LNCAP (cell line): ENCODE data around the gene FAM169A.

Experiments used
- TF ChIP-seq, protein P1 (sequence below): fragments of 450-650 bp; IDR thresholded peaks from 2 replicates; pipeline ENCODE4 v1.5.1; 2017; ENCODE audit warnings: mild to moderate bottlenecking

Gene FAM169A

DNA sequence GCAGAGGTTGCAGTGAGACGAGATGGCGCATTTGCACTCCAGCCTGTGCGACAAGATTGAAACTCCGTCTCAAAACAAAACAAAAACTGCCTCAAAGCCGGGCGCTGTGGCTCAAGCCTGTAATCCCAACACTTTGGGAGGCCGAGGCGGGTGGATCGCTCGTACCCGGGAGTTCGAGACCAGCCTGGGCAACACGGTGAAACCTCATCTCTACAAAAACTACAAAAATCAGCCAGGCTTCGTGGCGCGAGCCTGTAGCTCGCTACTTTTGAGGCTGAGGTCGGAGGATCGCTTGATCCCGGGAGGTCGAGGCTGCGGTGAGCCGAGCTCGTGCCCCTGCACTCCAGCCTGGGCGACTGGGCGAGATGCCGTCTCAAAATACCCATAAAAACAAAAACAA, 100.3 kb downstream of the FAM169A start:
- TF ChIP-seq, protein P1, sequence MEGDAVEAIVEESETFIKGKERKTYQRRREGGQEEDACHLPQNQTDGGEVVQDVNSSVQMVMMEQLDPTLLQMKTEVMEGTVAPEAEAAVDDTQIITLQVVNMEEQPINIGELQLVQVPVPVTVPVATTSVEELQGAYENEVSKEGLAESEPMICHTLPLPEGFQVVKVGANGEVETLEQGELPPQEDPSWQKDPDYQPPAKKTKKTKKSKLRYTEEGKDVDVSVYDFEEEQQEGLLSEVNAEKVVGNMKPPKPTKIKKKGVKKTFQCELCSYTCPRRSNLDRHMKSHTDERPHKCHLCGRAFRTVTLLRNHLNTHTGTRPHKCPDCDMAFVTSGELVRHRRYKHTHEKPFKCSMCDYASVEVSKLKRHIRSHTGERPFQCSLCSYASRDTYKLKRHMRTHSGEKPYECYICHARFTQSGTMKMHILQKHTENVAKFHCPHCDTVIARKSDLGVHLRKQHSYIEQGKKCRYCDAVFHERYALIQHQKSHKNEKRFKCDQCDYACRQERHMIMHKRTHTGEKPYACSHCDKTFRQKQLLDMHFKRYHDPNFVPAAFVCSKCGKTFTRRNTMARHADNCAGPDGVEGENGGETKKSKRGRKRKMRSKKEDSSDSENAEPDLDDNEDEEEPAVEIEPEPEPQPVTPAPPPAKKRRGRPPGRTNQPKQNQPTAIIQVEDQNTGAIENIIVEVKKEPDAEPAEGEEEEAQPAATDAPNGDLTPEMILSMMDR = no peak

DNA sequence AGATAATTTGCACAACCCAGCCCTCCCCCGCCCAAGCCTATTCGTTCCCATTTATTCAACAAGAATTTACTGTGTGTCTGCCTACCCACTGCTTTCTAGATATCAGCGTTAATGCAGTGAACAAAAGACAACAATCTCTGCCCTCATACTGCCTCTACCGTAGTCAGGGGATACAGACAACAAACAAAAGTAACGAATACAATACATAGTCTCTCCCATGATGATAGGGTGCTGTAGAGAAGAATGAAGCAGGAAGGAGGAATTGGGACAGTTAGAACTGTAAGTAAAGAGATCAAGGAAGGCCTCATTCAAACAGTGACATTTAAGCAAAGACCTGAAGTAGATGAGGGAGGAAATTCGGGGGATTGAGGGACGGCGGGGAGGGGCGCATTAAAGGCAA, 101.0 kb downstream of the FAM169A start:
- TF ChIP-seq, protein P1 = no peak

DNA sequence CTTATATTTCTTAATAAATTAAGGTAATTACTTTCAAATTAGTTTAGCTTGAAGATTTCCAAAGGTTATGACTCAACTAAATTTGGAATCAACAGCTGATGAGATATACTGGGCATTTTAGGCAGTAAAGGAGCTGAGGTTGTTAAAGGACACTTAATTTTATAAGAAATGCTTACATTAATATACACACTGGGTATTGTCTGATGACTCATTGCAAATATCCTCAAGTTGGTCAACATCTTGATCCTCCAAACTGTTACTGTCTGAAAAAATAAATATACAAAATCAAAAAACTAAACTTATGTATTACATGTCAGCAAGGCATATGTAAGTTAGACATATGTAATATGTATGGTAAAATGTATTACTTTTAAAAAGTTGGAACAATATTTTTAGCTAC, 102.7 kb downstream of the FAM169A start:
- TF ChIP-seq, protein P1 = no peak

DNA sequence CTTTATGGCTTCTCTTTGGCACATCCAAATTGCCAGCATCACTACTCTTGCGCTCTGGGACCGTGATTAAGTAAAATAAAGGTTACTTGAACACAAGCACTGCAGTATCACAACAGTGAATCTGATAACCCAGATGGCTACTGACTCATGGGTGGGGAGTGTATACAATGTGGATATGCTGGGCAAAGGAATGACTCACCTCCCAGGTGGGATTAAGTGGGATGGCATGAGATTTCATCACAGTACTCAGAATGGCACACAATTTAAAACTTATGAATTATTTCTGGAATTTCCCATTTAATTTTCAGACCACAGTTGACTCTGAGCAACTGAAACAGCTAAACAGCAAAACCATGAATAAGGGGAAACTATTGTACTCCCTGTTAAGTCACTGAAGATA, 103.6 kb downstream of the FAM169A start:
- TF ChIP-seq, protein P1 = no peak

DNA sequence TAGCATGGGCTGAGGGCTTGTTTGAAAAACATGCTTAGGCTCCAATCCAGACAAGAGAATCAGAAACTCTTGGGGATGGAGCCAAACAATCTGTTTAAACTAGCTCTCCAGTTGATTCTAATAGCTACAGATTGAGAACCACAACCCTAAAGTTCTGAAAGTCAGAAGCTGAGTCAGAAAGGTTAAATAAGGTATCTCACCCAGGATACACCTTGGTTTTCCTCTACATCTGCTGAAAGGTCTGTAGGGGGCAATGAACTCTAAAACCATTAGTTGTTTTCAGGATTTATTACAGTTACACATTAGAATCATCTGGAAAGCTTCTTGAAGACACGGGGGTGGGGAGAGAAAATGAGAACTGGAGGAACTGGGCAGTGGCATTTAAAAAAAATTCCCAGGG, 104.9 kb downstream of the FAM169A start:
- TF ChIP-seq, protein P1 = no peak

DNA sequence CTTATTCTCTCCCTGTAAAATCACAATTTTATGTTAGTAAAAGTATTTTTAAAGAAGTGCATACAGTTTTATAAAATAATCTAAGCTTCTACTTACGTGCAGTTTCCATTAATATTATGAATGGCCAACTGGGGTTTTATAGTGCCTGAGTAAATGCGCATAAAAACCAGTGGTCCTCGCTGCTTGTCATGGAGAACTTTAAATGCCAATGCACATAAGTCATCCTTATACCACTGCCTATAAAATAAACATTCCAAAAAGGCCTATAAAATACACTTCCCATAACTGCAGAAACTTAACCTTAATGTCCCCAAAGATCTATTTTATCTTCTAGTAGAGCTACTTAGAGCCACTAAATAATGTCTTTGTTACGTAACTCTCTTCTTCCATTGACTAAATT, 127.8 kb downstream of the FAM169A start:
- TF ChIP-seq, protein P1 = no peak

DNA sequence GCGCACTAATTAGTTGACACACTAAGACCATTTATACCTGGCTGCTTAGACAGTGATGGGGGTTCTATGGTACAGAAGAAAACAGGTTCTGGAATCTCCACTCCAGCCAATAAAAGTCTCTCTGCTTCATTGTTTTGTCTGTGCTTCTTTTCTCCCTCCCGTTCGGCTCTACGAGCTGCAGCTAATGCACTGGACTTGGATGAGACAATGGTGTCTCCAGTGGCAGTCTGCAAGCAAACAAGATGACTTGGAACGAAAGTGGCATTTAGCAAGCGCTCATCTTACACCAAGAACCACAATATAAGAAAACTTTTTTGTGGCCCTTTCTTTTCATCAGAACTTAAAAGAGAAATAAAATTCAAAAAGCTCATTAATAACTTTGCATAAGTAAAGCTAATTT, 129.4 kb downstream of the FAM169A start:
- TF ChIP-seq, protein P1 = no peak
